CD4-positive, alpha-beta T cell (primary cell): ENCODE results near the gene PSEN1. TPM values are rescaled to one million over a fixed set of nuclear protein-coding genes. Genes with fewer than 3 reads are reported as not detected.

Source experiments
- ATAC-seq: fragments of 200-7000 bp; cut with Tn5 transposase; one replicate; pipeline ENCODE4 v1.10.0; 2022; ENCODE audit warnings: mild to moderate bottlenecking; ENCODE audit not compliant: poor library complexity
- CTCF ChIA-PET: fragments of 350-600 bp; sonication (Branson Sonifier 250); formaldehyde crosslinking; loops from one replicate; lab custom pipeline; 2021; ENCODE audit warnings: antibody characterized with exemption, inconsistent platforms; lab: Charles Lee
- POLR2A ChIA-PET: fragments of 350-600 bp; sonication (Branson Sonifier 250); formaldehyde crosslinking; loops from one replicate; lab custom pipeline; 2021; ENCODE audit warnings: antibody characterized with exemption, inconsistent platforms; lab: Charles Lee
- DNase-seq, 14 experiments: peaks; one replicate each; pipeline ENCODE4 v3.0.0-alpha.2; 2013 to 2020; ENCODE audit warnings: mixed read lengths in 2 of 14
- H3K27ac ChIP-seq, 2 donors: one replicate each; pipeline versions ENCODE4 v1.5.1 to v1.7.0; 2013; ENCODE audit warnings: low read length in 2 of 2, low read depth in 1 of 2, mild to moderate bottlenecking in 1 of 2
- H3K27me3 ChIP-seq, 2 experiments: 1 replicate in 1 of 2; 2 replicates in 1 of 2; pipeline versions ENCODE4 v1.6.1 to v1.7.0; 2013; ENCODE audit warnings: low read length in 2 of 2, control low read depth in 1 of 2, mild to moderate bottlenecking in 1 of 2, moderate library complexity in 1 of 2; ENCODE audit not compliant: insufficient read depth in 2 of 2, control insufficient read depth in 1 of 2
- H3K36me3 ChIP-seq: one replicate; pipeline ENCODE4 v1.6.1; 2013; ENCODE audit warnings: low read length, control low read depth; ENCODE audit not compliant: insufficient read depth
- H3K4me1 ChIP-seq: one replicate; pipeline ENCODE4 v1.6.1; 2013; ENCODE audit warnings: low read length, control low read depth; ENCODE audit not compliant: insufficient read depth
- H3K4me3 ChIP-seq: one replicate; pipeline ENCODE4 v1.5.1; 2013; ENCODE audit warnings: mild to moderate bottlenecking, low read length, moderate library complexity
- H3K9me3 ChIP-seq, 2 experiments: 1 replicate in 1 of 2; 2 replicates in 1 of 2; pipeline versions ENCODE4 v1.6.1 to v1.7.0; 2013; ENCODE audit warnings: low read length in 2 of 2, mild to moderate bottlenecking in 2 of 2, control low read depth in 1 of 2, moderate library complexity in 1 of 2; ENCODE audit not compliant: control insufficient read depth in 1 of 2, insufficient read depth in 1 of 2
- H3K27ac Mint-ChIP-seq: one replicate; pipeline ENCODE4 v1.8.0; 2020; ENCODE audit warnings: mixed read lengths
- H3K27me3 Mint-ChIP-seq: one replicate; pipeline ENCODE4 v1.8.0; 2021; ENCODE audit warnings: mixed read lengths
- H3K36me3 Mint-ChIP-seq: one replicate; pipeline ENCODE4 v1.8.0; 2021; ENCODE audit warnings: low read depth, mixed read lengths
- H3K4me1 Mint-ChIP-seq: one replicate; pipeline ENCODE4 v1.8.0; 2021; ENCODE audit warnings: low read depth, mixed read lengths
- H3K4me3 Mint-ChIP-seq: one replicate; pipeline ENCODE4 v1.8.0; 2020; ENCODE audit warnings: mild to moderate bottlenecking, mixed read lengths
- H3K9me3 Mint-ChIP-seq: one replicate; pipeline ENCODE4 v1.8.0; 2020; ENCODE audit warnings: mixed read lengths
- CTCF ChIP-seq: fragments of 200-600 bp; IDR thresholded peaks from one replicate; pipeline ENCODE4 v1.8.0; 2022; ENCODE audit warnings: antibody characterized with exemption, mild to moderate bottlenecking
- intact Hi-C, 2 experiments: fragments of 100-400 bp; cut with DNase I in 1 of 2; cut with micrococcal nuclease in 1 of 2; formaldehyde crosslinking; loops; one replicate each; pipeline versions ENCODE4 v1.15.1 to v1.9.0; 2023 to 2025; cut with DNase I, micrococcal nuclease
- total RNA-seq, 174 experiments: library from RNA in 2 of 174; stranded (reverse) in 2 of 174; gene quantifications; one replicate each; pipeline ENCODE4 v1.2.3 and lab custom pipeline; 2021 to 2026

Gene PSEN1
- total RNA-seq, 2 experiments from 2014 or later, result 27.1 to 28.3 TPM

DNA sequence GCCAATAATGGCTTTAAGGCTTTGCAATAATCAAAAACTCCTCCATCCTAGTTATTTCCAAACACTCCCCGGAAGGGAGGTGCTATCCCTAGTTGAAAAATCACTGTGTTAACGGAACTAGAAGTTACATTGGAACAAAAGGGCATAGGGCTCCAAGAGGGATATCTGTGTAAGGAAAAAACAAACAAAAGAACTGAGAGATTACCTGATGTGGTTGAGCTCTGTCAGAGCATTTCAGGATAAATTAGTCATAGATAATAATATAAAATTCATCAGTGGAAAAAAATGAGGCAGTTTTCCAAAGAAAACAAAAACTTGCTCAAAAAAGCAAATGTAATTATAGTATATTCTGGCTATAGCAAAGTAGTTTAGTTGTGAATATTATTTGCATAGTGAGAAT, 73.6 kb downstream of the PSEN1 start:
- Mint-ChIP-seq H3K27ac (no peak overlapping the region), H3K27me3 (no peaks in the 10 kb centered on the region), H3K4me1 (no peaks in the 10 kb centered on the region), H3K36me3 (peaks cover 90% of the 10 kb centered on the region), H3K4me3 (no peak overlapping the region), H3K9me3 (no peaks in the 10 kb centered on the region)
- DNase-seq, result no peak
- Histone ChIP-seq H3K9me3 (no peaks in the 10 kb centered on the region), H3K4me3 (no peak overlapping the region), H3K27me3 (no peaks in the 10 kb centered on the region), H3K36me3 (peaks cover 73% of the 10 kb centered on the region), H3K4me1 (no peaks in the 10 kb centered on the region), H3K27ac (no peak overlapping the region)
- no peak for TF ChIP-seq CTCF
- CTCF ChIA-PET, result interaction anchor here (0.6 kb wide), 1 partner anchor 442 kb away, joined by 4 read pairs; no protein-coding TSS in a partner anchor
- ATAC-seq, result no peak
- POLR2A ChIA-PET, result no interaction called here
- intact Hi-C loops, result no loop called here

DNA sequence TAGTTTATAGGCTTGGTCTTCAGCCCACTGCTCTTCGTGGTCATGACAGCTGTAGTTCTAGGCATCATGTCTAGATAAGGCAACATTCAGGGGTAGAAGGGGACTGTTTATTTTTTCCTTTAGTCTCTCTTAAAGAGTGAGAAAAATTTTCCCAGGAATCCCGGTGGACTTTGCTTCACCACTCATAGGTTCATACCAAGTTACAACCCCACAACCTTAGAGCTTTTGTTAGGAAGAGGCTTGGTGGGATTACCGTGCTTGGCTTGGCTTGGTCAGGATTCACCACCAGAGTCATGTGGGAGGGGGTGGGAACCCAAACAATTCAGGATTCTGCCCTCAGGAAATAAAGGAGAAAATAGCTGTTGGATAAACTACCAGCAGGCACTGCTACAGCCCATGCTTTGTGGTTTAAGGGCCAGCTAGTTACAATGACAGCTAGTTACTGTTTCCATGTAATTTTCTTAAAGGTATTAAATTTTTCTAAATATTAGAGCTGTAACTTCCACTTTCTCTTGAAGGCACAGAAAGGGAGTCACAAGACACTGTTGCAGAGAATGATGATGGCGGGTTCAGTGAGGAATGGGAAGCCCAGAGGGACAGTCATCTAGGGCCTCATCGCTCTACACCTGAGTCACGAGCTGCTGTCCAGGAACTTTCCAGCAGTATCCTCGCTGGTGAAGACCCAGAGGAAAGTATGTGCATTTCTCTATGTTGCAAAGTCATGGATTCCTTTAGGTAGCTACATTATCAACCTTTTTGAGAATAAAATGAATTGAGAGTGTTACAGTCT, 75.1 kb downstream of the PSEN1 start:
- POLR2A ChIA-PET, result no interaction called here
- no peaks in the 10 kb centered on the region for H3K9me3 Mint-ChIP-seq
- no peaks in the 10 kb centered on the region for H3K4me1 Mint-ChIP-seq
- H3K27me3 Mint-ChIP-seq, result no peaks in the 10 kb centered on the region
- no peak for ATAC-seq
- CTCF ChIA-PET, result no interaction called here
- no peak overlapping the region for H3K27ac Mint-ChIP-seq
- Histone ChIP-seq H3K36me3 (peaks cover 74% of the 10 kb centered on the region), H3K27me3 (no peaks in the 10 kb centered on the region), H3K4me3 (no peak overlapping the region), H3K4me1 (no peaks in the 10 kb centered on the region), H3K9me3 (no peaks in the 10 kb centered on the region), H3K27ac (no peak overlapping the region)
- intact Hi-C loops, result no loop called here
- H3K4me3 Mint-ChIP-seq, result no peak overlapping the region
- no peak for TF ChIP-seq CTCF
- H3K36me3 Mint-ChIP-seq, result peaks cover 87% of the 10 kb centered on the region
- DNase-seq, result no peak

GRCh38 chr14:73216030-73216429, 79.7 kb downstream of the PSEN1 start:
- TF ChIP-seq CTCF, result no peak
- Mint-ChIP-seq H3K27ac (no peak overlapping the region), H3K36me3 (peaks cover 85% of the 10 kb centered on the region), H3K27me3 (no peaks in the 10 kb centered on the region), H3K4me1 (no peaks in the 10 kb centered on the region), H3K9me3 (no peaks in the 10 kb centered on the region), H3K4me3 (no peak overlapping the region)
- H3K36me3 ChIP-seq, result peaks cover 79% of the 10 kb centered on the region
- H3K4me3 ChIP-seq, result no peak overlapping the region
- ATAC-seq, result no peak
- ChIA-PET CTCF (no interaction called here), POLR2A (interaction anchor here (0.6 kb wide), 1 partner anchor 57 kb away, joined by 3 read pairs; no protein-coding TSS in a partner anchor)
- no peaks in the 10 kb centered on the region for H3K4me1 ChIP-seq
- DNase-seq, result no peak
- H3K27ac ChIP-seq, result no peak overlapping the region
- no peaks in the 10 kb centered on the region for H3K9me3 ChIP-seq
- intact Hi-C loops, result no loop called here
- H3K27me3 ChIP-seq, result no peaks in the 10 kb centered on the region
